HG03175 (cell line): ENCODE data around the gene THAP4.

Source experiments
- ATAC-seq: cut with Tn5 transposase; IDR thresholded peaks from one replicate; pipeline ENCODE4 v1.9.1; 2021; ENCODE audit warnings: mild to moderate bottlenecking, moderate library complexity; ENCODE audit not compliant: unreplicated experiment

THAP4 gene

GRCh38 chr2:241550616-241551580 is 86.1 kb downstream of the THAP4 start:
- no peak for ATAC-seq

- ATAC-seq: no peak
Measured at GRCh38 chr2:241548451-241548835, 88.5 kb downstream of the THAP4 start.

- no peak for ATAC-seq
Measured at GRCh38 chr2:241547781-241548450, 89.0 kb downstream of the THAP4 start.

GRCh38 chr2:241546771-241547498 is 90.0 kb downstream of the THAP4 start:
- ATAC-seq: no peak

- ATAC-seq: no peak
Measured at GRCh38 chr2:241545523-241546473, 91.2 kb downstream of the THAP4 start.

GRCh38 chr2:241545106-241545505 is 91.9 kb downstream of the THAP4 start:
- ATAC-seq: no peak

GRCh38 chr2:241542278-241542605 is 94.7 kb downstream of the THAP4 start:
- ATAC-seq: no peak

GRCh38 chr2:241541564-241542277 is 95.2 kb downstream of the THAP4 start:
- no peak for ATAC-seq

- ATAC-seq: no peak
Measured at GRCh38 chr2:241540771-241541561, 96.0 kb downstream of the THAP4 start.

- no peak for ATAC-seq
Measured at GRCh38 chr2:241540401-241540770, 96.6 kb downstream of the THAP4 start.

GRCh38 chr2:241539616-241540374 is 97.2 kb downstream of the THAP4 start:
- ATAC-seq: no peak

GRCh38 chr2:241538838-241539615 is 97.9 kb downstream of the THAP4 start:
- ATAC-seq: no peak

GRCh38 chr2:241535871-241536655 is 100.9 kb downstream of the THAP4 start:
- ATAC-seq: no peak

GRCh38 chr2:241534701-241535375 is 102.1 kb downstream of the THAP4 start:
- no peak for ATAC-seq
